ENCODE results near the gene HADH. TPM values are rescaled to one million over a fixed set of nuclear protein-coding genes. Genes with fewer than 3 reads are reported as not detected.

Gene HADH
- total RNA-seq, 6 experiments from 2014 or later: 28.9 to 35.5 (median 32.8) TPM

DNA sequence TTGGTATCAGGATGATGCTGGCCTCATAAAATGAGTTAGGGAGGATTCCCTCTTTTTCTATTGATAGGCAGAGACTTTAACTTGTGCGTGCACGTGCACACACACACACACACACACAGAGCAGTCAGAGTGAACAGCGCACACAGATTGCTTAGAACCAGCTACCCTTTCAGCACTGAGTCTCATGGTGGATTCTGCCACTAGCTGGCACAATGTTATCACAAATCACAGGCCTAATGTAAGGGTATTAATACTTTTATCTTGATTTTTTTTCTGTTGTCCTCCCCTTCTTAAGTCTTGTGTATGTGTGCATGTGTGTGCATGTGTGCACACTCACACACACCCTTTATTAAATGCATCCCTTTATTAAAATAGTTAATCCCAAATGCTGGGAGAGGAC, 53.2 kb downstream of the HADH start:
- Mint-ChIP-seq H3K27ac (no peak overlapping the region), H3K27me3 (ENCODE audit: insufficient read depth) (no peaks in the 10 kb centered on the region), H3K9me3 (no peaks in the 10 kb centered on the region), H3K4me1 (ENCODE audit: low read depth) (peaks cover 15% of the 10 kb centered on the region), H3K36me3 (ENCODE audit: low read depth) (no peaks in the 10 kb centered on the region), H3K4me3 (no peak overlapping the region)
- no peak for DNase-seq
- no peak for TF ChIP-seq CTCF (IDR thresholded peaks at IDR 0.05)

- TF ChIP-seq CTCF (IDR thresholded peaks at IDR 0.05): no peak
- no peak overlapping the region for H3K27ac Mint-ChIP-seq
- H3K36me3 Mint-ChIP-seq (ENCODE audit: low read depth): no peaks in the 10 kb centered on the region
- H3K4me1 Mint-ChIP-seq (ENCODE audit: low read depth): peaks cover 15% of the 10 kb centered on the region
- no peak overlapping the region for H3K4me3 Mint-ChIP-seq
- DNase-seq: no peak
- H3K27me3 Mint-ChIP-seq (ENCODE audit: insufficient read depth): no peaks in the 10 kb centered on the region; the same call in 1 of the 2 replicates
- no peaks in the 10 kb centered on the region for H3K9me3 Mint-ChIP-seq
These were observed 53.8 kb downstream of the HADH start for GRCh38 chr4:108043526-108043925.

DNA sequence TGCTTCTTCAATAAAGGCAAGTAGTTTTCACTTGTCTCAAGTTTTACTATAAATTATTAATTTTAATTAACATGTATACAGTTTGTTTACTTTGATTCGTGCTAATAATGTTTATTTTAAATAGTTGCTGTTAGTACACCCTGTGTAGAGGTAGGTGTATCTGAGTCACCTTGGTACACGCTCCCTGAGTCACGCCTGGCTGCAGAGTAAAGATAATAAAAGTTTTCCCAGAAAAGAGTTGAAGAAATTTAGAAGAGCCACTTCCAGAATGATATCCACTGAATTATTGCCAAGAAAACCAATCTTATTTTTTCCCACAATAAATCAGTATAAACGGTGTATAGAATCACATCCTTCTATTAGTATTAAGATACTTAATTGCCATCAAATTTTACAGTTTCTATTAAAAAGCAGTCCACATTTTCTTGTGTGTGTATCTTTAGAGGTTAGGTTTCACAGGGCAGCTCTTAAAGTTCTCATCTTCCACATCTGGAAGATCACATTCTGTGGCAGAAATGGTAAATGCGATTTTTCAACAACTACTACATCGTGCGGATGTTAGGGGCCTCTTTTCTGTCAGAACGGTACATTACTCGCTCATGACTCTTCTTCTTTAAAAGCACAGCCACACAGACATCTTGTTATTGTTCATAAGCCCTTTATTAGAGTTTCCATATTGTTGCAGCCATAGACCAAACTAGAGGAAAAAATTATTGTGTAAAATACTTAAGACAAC, 55.4 kb downstream of the HADH start:
- DNase-seq: no peak
- no peaks in the 10 kb centered on the region for H3K36me3 Mint-ChIP-seq (ENCODE audit: low read depth)
- H3K27ac Mint-ChIP-seq: no peak overlapping the region
- H3K27me3 Mint-ChIP-seq (ENCODE audit: insufficient read depth): peaks cover 4% of the 10 kb centered on the region
- H3K9me3 Mint-ChIP-seq: no peaks in the 10 kb centered on the region
- no peak for TF ChIP-seq CTCF (IDR thresholded peaks at IDR 0.05)
- H3K4me1 Mint-ChIP-seq (ENCODE audit: low read depth): peaks cover 15% of the 10 kb centered on the region
- no peak overlapping the region for H3K4me3 Mint-ChIP-seq

GRCh38 chr4:108045687-108046024, 56.0 kb downstream of the HADH start:
- peaks cover 15% of the 10 kb centered on the region for H3K4me1 Mint-ChIP-seq (ENCODE audit: low read depth)
- H3K27ac Mint-ChIP-seq: no peak overlapping the region
- no peak for DNase-seq
- no peak for TF ChIP-seq CTCF (IDR thresholded peaks at IDR 0.05)
- no peak overlapping the region for H3K4me3 Mint-ChIP-seq
- H3K9me3 Mint-ChIP-seq: no peaks in the 10 kb centered on the region
- no peaks in the 10 kb centered on the region for H3K36me3 Mint-ChIP-seq (ENCODE audit: low read depth)
- H3K27me3 Mint-ChIP-seq (ENCODE audit: insufficient read depth): peaks cover 4% of the 10 kb centered on the region

- no peaks in the 10 kb centered on the region for H3K36me3 Mint-ChIP-seq (ENCODE audit: low read depth)
- TF ChIP-seq CTCF (IDR thresholded peaks at IDR 0.05): no peak
- no peak overlapping the region for H3K27ac Mint-ChIP-seq
- H3K9me3 Mint-ChIP-seq: no peaks in the 10 kb centered on the region
- H3K27me3 Mint-ChIP-seq (ENCODE audit: insufficient read depth): peaks cover 4% of the 10 kb centered on the region
- no peak for DNase-seq
- H3K4me1 Mint-ChIP-seq (ENCODE audit: low read depth): peaks cover 15% of the 10 kb centered on the region
- H3K4me3 Mint-ChIP-seq: no peak overlapping the region
These were observed 57.5 kb downstream of the HADH start for GRCh38 chr4:108047199-108047598.

All from HFFc6 (cell line).